HEK293 (cell line): Measurements from ENCODE around the gene CLCNKB.

Source experiments
- CTCF ChIA-PET: fragments of 350-600 bp; formaldehyde crosslinking; extraction: SDS; loops from one replicate; lab custom pipeline; 2021; ENCODE audit warnings: antibody characterized with exemption; lab: Yijun Ruan, JAX
- POLR2A ChIA-PET: fragments of 300-600 bp; formaldehyde crosslinking; extraction: SDS; loops from one replicate; lab custom pipeline; 2020; ENCODE audit warnings: antibody characterized with exemption, inconsistent platforms; lab: Yijun Ruan, JAX
- H3K27ac ChIP-seq: fragments of 200-500 bp; sonication (Bioruptor generic); 2 replicates; pipeline ENCODE4 v1.5.1; 2014; ENCODE audit warnings: low read depth, low read length, control low read depth, inconsistent platforms; ENCODE audit errors: extremely low read depth
- H3K36me3 ChIP-seq, 2 experiments: fragments of 200-500 bp in 1 of 2; sonication (Bioruptor generic) in 1 of 2; 1 replicate in 1 of 2; 2 replicates in 1 of 2; pipeline ENCODE4 v1.5.1; 2014 to 2017; ENCODE audit warnings: inconsistent platforms in 2 of 2, low read length in 2 of 2; ENCODE audit not compliant: control insufficient read depth in 2 of 2, insufficient read depth in 1 of 2
- H3K4me1 ChIP-seq: fragments of 200-500 bp; sonication (Bioruptor generic); 2 replicates; pipeline ENCODE4 v1.5.1; 2014; ENCODE audit warnings: mild to moderate bottlenecking, low read length, inconsistent platforms; ENCODE audit not compliant: control insufficient read depth, insufficient read depth
- H3K4me3 ChIP-seq: 2 replicates; pipeline ENCODE4 v1.5.1; 2011; ENCODE audit warnings: low read depth, mild to moderate bottlenecking, control low read depth, low read length, moderate library complexity
- H3K9me3 ChIP-seq: fragments of 200-500 bp; sonication (Bioruptor generic); 2 replicates; pipeline ENCODE4 v1.5.1; 2014; ENCODE audit warnings: low read depth, low read length, inconsistent platforms; ENCODE audit not compliant: control insufficient read depth, insufficient read depth
- BCL6B ChIP-seq: fragments of 450-650 bp; formaldehyde crosslinking; IDR thresholded peaks from 2 replicates; pipeline ENCODE4 v1.5.1; 2017; ENCODE audit warnings: missing biosample characterization, missing genetic modification characterization
- MEIS1 ChIP-seq: sonication (generic); formaldehyde crosslinking; IDR thresholded peaks from 2 replicates; pipeline ENCODE4 v1.8.1; 2022; ENCODE audit warnings: missing genetic modification reagents, mild to moderate bottlenecking, borderline replicate concordance
- SALL2 ChIP-seq: fragments of 450-650 bp; formaldehyde crosslinking; IDR thresholded peaks from 2 replicates; pipeline ENCODE4 v1.5.0; 2017; ENCODE audit warnings: missing biosample characterization, mild to moderate bottlenecking, missing genetic modification characterization, borderline replicate concordance
- SP7 ChIP-seq: fragments of 450-650 bp; formaldehyde crosslinking; IDR thresholded peaks from 2 replicates; pipeline ENCODE4 v1.5.1; 2016; ENCODE audit warnings: missing biosample characterization, missing genetic modification characterization
- WT1 ChIP-seq: fragments of 450-650 bp; formaldehyde crosslinking; IDR thresholded peaks from 2 replicates; pipeline ENCODE4 v1.5.1; 2016; ENCODE audit warnings: missing biosample characterization, missing genetic modification characterization
- ZNF18 ChIP-seq: fragments of 450-650 bp; formaldehyde crosslinking; IDR thresholded peaks from 2 replicates; pipeline ENCODE4 v1.5.1; 2016; ENCODE audit warnings: missing biosample characterization, missing genetic modification characterization
- ZNF335 ChIP-seq: fragments of 450-650 bp; formaldehyde crosslinking; conservative IDR thresholded peaks from 2 replicates; pipeline ENCODE4 v1.5.1; 2016; ENCODE audit warnings: missing biosample characterization, missing genetic modification characterization
- ZNF350 ChIP-seq: fragments of 450-650 bp; formaldehyde crosslinking; IDR thresholded peaks from 2 replicates; pipeline ENCODE4 v1.5.0; 2017; ENCODE audit warnings: missing biosample characterization, mild to moderate bottlenecking, missing genetic modification characterization
- ZNF391 ChIP-seq: fragments of 450-650 bp; formaldehyde crosslinking; IDR thresholded peaks from 2 replicates; pipeline ENCODE4 v1.5.1; 2016; ENCODE audit warnings: low read depth, missing biosample characterization, missing genetic modification characterization, borderline replicate concordance
- ZNF426 ChIP-seq: fragments of 450-650 bp; formaldehyde crosslinking; IDR thresholded peaks from 2 replicates; pipeline ENCODE4 v1.5.1; 2017; ENCODE audit warnings: missing biosample characterization, missing genetic modification characterization, mild to moderate bottlenecking, inconsistent platforms, moderate library complexity
- ZNF433 ChIP-seq: fragments of 450-650 bp; formaldehyde crosslinking; IDR thresholded peaks from 2 replicates; pipeline ENCODE4 v1.5.1; 2016; ENCODE audit warnings: missing biosample characterization, missing genetic modification characterization, low read depth
- ZNF510 ChIP-seq: fragments of 450-650 bp; formaldehyde crosslinking; IDR thresholded peaks from 2 replicates; pipeline ENCODE4 v1.5.1; 2018; ENCODE audit warnings: mild to moderate bottlenecking, missing genetic modification characterization, missing biosample characterization; ENCODE audit not compliant: insufficient replicate concordance
- ZNF555 ChIP-seq: fragments of 450-650 bp; formaldehyde crosslinking; conservative IDR thresholded peaks from 2 replicates; pipeline ENCODE4 v1.5.1; 2017; ENCODE audit warnings: missing biosample characterization, mild to moderate bottlenecking, missing genetic modification characterization, inconsistent platforms
- ZNF600 ChIP-seq: fragments of 450-650 bp; formaldehyde crosslinking; IDR thresholded peaks from 2 replicates; pipeline ENCODE4 v1.5.1; 2016; ENCODE audit warnings: missing biosample characterization, missing genetic modification characterization
- ZNF670 ChIP-seq: fragments of 450-650 bp; formaldehyde crosslinking; IDR thresholded peaks from 2 replicates; pipeline ENCODE4 v1.5.1; 2016; ENCODE audit warnings: missing biosample characterization, missing genetic modification characterization, low read depth
- ZNF692 ChIP-seq: fragments of 450-650 bp; formaldehyde crosslinking; IDR thresholded peaks from 2 replicates; pipeline ENCODE4 v1.5.1; 2016; ENCODE audit warnings: missing biosample characterization, missing genetic modification characterization
- ZNF701 ChIP-seq: fragments of 450-650 bp; formaldehyde crosslinking; IDR thresholded peaks from 2 replicates; pipeline ENCODE4 v1.5.1; 2016; ENCODE audit warnings: missing biosample characterization, missing genetic modification characterization
- ZSCAN4 ChIP-seq: fragments of 450-650 bp; formaldehyde crosslinking; IDR thresholded peaks from 2 replicates; pipeline ENCODE4 v1.5.1; 2017; ENCODE audit warnings: missing biosample characterization, missing genetic modification characterization
- TF ChIP-seq, protein P1 (sequence below): fragments of 450-650 bp; formaldehyde crosslinking; IDR thresholded peaks from 2 replicates; pipeline ENCODE4 v1.5.1; 2016; ENCODE audit warnings: missing biosample characterization, missing genetic modification characterization

Gene CLCNKB

GRCh38 chr1:16063921-16064320 lies 20.3 kb downstream of the CLCNKB start:
- CTCF ChIA-PET: interaction anchor here (1.1 to 1.4 kb wide), 2 partner anchors 8 to 54 kb away, joined by 4 to 8 read pairs; no protein-coding TSS in a partner anchor
- POLR2A ChIA-PET: no interaction called here

GRCh38 chr1:16064536-16065268 lies 21.1 kb downstream of the CLCNKB start:
- no peaks in the 10 kb centered on the region for H3K36me3 ChIP-seq
- POLR2A ChIA-PET: no interaction called here

More at GRCh38 chr1:16063921-16064320, 20.3 kb downstream of the CLCNKB start:
- no peak for TF ChIP-seq BCL6B (tag by site-specific recombination)
- no peak for TF ChIP-seq MEIS1
- no peak for TF ChIP-seq ZNF555 (tag by site-specific recombination)
- no peak for TF ChIP-seq ZNF350
- TF ChIP-seq, all 188 proteins: peak for 0
- Histone ChIP-seq H3K4me1 (no peaks in the 10 kb centered on the region), H3K4me3 (no peak overlapping the region), H3K9me3 (no peaks in the 10 kb centered on the region), H3K27ac (no peak overlapping the region), H3K36me3 (no peaks in the 10 kb centered on the region)

GRCh38 chr1:16065269-16065576 lies 21.6 kb downstream of the CLCNKB start:
- TF ChIP-seq ZNF692 (tag by site-specific recombination): no peak
- TF ChIP-seq ZNF433 (tag by site-specific recombination): no peak
- no peak for TF ChIP-seq WT1 (tag by site-specific recombination)
- no peak for TF ChIP-seq ZNF18
- TF ChIP-seq SALL2 (tag by site-specific recombination): no peak
- no peak for TF ChIP-seq ZNF670
- no peak for TF ChIP-seq ZNF701
- TF ChIP-seq ZNF426: no peak
- no peak for TF ChIP-seq ZNF391 (tag by site-specific recombination)
- TF ChIP-seq MEIS1: no peak
- H3K4me1 ChIP-seq: no peaks in the 10 kb centered on the region

More at GRCh38 chr1:16064536-16065268, 21.1 kb downstream of the CLCNKB start:
- Histone ChIP-seq H3K4me3 (no peak overlapping the region), H3K27ac (no peak overlapping the region), H3K9me3 (no peaks in the 10 kb centered on the region), H3K4me1 (no peaks in the 10 kb centered on the region)
- no peak for TF ChIP-seq SP7 (tag by site-specific recombination)
- TF ChIP-seq ZNF335 (tag by site-specific recombination): peak; percentile 41; the same call in 1 of the 2 replicates
- TF ChIP-seq ZSCAN4 (tag by site-specific recombination): no peak
- TF ChIP-seq, protein P1, sequence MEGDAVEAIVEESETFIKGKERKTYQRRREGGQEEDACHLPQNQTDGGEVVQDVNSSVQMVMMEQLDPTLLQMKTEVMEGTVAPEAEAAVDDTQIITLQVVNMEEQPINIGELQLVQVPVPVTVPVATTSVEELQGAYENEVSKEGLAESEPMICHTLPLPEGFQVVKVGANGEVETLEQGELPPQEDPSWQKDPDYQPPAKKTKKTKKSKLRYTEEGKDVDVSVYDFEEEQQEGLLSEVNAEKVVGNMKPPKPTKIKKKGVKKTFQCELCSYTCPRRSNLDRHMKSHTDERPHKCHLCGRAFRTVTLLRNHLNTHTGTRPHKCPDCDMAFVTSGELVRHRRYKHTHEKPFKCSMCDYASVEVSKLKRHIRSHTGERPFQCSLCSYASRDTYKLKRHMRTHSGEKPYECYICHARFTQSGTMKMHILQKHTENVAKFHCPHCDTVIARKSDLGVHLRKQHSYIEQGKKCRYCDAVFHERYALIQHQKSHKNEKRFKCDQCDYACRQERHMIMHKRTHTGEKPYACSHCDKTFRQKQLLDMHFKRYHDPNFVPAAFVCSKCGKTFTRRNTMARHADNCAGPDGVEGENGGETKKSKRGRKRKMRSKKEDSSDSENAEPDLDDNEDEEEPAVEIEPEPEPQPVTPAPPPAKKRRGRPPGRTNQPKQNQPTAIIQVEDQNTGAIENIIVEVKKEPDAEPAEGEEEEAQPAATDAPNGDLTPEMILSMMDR (tag by site-specific recombination): 0 out of 2 replicates have a peak, but pooled peaks have one; percentile 13
- 0 out of 2 replicates have a peak, but pooled peaks have one; percentile 26 for TF ChIP-seq ZNF600 (tag by site-specific recombination)
- no peak for TF ChIP-seq ZNF510
- CTCF ChIA-PET: interaction anchor here (0.7 to 1.4 kb wide), 3 partner anchors 9 to 55 kb away, joined by 3 to 8 read pairs (median 4); no protein-coding TSS in a partner anchor

More at GRCh38 chr1:16065269-16065576, 21.6 kb downstream of the CLCNKB start:
- ChIA-PET POLR2A (no interaction called here), CTCF (interaction anchor here (0.7 kb wide), 1 partner anchor 15 kb away, joined by 3 read pairs; no protein-coding TSS in a partner anchor)
- H3K4me3 ChIP-seq: no peak overlapping the region
- no peaks in the 10 kb centered on the region for H3K36me3 ChIP-seq
- H3K9me3 ChIP-seq: no peaks in the 10 kb centered on the region
- no peak overlapping the region for H3K27ac ChIP-seq
